GM18909 (cell line): ENCODE measurements around the gene LLCFC1.

Source experiments
- ATAC-seq: cut with Tn5 transposase; IDR thresholded peaks from one replicate; pipeline ENCODE4 v1.9.1; 2021; ENCODE audit warnings: mild to moderate bottlenecking; ENCODE audit not compliant: unreplicated experiment, poor library complexity

Gene LLCFC1

DNA sequence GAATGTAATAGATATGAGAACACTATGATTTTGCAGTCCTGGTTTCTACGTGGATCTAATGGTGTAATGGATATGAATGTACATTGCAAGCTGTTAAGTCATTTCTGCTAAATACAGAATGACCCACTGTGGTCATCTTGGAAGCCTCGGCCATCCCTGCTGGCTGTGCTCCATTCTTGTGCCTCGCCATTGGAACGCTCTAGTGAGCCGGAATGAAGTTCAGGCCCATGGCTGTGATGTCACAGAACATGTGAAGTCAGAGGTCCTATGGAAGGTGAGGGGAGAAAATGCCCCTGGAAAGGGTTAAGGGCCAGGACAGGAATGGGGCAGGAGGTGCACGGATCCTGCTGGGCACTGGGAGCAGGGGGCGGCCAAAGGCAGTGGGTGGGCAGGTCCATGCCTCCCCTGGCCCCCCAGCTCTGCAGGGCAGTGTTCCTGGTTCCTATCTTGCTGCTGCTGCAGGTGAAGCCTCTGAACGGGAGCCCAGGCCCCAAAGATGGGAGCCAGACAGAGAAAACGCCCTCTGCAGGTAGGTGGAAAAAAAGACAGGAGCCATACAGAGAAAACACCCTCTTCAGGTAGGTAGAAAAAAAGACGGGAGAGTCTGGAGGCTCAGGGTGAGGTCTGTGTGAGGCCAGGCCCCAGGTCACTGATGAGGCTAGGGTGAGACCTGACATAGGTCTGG, at the start of gene LLCFC1:
Gene LLCFC1 (plus strand): TSS at position 259 of the 685 bp plus-strand sequence. CDS start 138 bp downstream, at position 397.
- no peak for ATAC-seq

DNA sequence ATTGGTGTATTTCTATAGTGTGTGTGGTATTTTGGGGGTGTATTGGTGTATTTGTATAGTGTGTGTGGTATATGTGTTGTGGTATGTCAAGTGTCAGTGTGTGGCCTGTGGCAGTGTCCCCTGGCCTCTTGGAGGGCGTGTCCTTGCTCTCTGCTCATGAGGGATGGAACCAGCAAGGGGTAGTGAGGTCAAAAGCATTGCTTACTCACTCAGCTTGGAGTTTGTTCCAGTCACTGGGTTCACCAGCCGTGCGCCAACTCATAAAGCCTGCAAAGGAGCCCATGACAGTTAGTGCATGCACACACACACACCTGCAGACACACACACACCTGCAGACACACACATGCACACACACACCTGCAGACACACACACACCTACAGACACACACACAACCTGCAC, 49.5 kb upstream of the LLCFC1 start:
- no peak for ATAC-seq

DNA sequence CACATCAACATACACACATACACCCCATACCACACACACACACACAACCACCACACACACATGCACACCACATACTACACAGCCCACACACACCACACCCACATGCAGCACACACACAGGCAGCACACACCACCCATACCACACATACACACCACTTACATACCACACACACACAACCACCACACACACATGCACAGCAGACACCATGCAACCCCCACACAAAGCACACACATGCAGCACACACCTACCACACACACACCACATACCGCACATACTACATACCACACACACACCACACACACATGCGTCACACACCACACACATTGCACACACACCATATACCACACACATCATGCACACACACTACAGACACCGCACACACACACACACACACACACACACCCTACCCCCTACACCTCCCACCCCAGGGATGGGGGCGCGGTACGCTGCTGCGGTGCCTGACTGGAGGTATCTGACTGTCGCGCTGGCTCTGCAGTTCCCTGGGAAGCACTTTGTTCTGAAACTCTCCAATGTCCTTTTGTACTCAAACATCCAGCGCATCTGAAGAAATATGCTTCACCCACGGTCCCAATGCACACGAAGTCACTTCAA, 48.3 kb upstream of the LLCFC1 start:
- ATAC-seq, result no peak

DNA sequence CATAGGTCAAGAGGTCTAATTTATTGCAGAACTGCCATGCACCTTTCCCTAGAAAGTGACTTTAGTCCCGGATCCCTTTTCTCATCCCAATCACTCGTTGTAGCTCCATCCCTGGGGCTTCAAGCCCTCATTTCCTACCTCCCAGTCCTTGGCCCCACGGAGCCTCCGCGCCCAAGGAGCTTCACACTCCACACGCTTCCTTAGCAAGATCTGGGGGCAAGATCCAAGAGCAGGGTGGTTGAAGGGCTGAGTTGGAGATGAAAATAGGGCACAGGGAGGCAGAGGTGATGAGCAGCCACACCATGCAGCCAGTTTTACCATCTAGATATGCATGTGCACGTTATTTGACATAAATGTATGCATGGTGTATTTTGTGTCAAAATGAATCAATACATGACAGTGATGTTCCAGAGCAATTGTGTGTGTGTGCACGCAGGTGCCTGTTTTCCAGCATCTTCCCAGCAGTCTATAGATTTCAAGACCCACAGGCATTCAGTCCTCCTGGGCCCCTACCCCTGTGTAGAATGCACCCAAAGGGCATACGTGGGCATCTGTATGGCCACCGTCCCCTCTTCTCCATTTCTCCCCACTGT, 47.7 kb upstream of the LLCFC1 start:
- ATAC-seq, result no peak

DNA sequence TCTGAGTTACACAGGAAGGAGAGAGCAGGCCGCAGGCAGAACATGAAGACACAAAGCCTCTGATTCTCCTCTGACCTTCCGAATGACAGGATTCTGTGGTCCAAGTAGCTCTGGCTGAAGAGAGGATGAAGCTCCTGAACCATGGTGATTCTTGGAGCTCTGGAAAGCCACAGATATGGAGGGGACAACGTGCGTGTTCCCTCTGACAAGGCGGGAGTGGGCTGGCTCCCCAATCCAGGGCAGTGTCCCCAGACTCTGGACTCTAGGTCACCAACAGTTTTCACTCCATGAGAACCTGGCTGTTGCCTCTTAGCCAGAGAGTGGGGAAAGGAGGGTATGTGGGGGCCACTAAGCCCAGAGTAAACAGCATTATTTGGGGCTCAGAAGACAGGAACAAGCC, 46.3 kb upstream of the LLCFC1 start:
- ATAC-seq, result no peak

DNA sequence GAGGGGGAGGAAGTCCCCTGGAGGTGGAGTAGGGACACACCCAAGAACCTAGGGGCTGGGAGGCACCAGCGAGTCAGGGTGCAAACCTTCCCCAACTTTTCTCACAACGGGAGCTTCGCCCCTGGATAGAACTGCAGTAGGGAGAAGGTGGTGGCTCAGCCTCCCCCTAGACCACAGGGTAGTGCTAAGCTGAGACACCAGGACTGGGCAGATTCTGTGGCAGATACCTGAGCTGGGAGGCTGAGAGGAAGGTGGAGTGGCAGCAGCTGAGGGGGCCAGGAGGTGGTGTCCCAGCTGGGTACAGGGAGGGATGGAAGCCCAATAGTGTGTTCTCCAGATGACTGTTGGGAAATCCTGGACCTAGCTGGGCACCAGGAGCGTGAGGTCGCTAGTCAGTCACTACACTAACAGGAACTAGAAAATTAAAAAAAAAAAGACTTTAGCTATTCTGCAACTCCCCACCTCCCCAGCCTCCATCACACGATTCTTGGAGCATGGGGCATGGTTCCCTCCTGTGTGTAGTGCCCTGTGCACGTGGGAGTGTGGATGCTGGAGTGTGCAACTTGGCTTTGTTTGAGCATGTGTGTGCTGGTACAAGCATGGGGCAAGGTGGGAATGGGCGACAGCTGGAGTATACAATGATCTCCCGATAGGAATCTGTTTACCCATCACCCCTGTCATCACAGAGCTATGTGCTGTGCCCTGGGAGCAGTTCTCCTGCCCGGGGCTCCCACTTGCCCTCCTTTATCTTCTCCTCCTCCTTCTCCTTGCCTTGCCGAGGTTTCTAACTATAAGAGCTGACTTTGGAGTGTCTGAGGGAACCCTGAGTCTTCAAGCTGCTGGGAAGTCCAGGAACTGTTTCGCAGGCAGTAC, 44.9 kb upstream of the LLCFC1 start:
- ATAC-seq, result no peak

DNA sequence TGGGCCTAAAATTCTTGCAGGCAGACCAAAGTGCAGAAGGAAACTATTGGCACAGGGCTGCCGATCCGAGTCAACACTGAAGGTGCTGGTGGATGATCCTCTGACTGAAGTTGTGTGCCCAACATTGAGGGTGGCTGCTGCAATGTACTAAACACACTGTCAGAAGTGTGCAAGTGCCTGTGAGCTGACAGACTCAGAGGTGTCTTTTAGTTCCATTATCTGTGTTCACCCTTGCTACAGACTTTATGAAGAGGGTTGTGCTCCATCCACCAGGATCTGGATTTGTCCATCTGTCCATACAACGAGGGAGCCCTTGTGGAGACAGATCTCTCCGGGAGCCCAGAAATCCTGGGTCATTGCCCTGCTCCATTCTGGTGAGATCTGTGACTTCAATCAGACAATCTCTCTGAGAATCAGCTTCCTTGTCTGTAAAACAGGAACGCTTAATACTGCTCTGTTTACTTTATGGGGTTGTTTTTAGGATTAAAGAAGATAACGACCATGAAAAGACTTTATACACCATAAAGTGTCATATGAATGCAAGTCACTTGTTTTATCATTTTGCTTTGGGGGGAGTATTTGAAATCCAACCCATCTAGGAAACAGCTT, 44.2 kb upstream of the LLCFC1 start:
- ATAC-seq, result no peak

DNA sequence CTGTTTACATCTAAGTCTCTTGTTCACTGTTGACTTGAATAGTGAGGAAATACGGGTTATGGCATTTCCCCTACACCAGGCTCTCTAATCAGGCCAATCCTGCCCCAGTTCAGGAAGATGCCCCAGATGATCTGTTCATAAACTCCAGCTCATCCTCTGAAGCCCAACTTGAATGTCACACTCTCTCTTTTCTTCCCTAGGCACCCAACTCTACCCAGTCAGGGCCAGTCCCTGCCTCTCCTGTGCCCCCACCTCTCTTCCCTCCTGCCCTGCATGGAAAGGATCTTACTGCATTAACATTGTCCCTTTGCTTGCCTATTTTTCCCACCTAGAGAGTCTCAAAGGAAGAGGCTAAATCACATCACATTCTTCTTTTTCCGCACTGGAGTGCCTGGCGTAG, 43.1 kb upstream of the LLCFC1 start:
- no peak for ATAC-seq

DNA sequence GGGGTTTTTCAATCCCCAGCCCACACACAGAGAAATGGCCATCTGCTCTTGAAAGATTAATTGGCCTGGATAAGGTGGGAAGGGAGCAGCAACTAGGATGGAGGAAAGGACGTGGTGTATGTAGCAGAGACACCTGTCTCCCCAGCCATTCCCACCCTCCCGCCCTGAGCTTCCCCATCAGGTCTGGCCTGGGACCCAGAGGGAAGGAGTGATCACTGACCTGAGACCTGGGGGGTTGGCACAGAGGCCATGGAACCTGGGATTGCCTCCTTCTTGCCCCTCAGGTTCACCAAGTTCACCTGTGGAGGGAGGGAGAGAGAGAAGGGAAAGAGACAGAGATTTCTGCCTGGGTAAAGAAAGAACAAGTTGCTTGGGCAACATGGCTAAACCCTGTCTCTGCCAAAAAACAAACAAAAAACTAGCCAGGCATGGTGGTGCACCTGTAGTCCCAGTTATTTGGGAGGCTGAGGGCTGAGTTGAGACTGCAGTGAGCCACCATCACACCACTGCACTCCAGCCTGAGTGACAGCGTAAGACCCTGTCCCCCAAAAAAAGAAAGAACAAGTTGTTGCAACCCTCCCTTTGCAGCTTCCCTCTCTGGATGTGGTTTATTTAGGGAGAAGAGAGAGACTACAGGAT, 42.4 kb upstream of the LLCFC1 start:
- no peak for ATAC-seq

DNA sequence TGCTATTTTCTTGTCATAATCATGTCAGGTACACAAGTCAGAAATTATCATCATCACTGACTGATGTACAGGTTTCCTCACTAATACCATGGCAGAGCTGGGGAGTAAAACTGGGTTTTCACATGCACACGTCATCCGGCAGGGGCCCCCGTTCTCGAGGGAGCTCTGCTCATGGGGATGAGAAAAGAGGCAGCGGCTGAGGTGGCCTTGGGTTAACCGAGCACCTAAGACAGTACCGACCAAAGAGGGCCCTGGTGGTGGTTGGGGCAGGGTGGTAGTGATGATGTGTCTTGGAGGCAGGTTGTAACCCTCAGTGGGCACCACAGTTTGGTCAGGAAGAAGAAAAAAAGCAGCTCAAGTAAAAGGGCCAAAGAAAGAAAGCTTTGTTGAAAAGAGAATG, 41.6 kb upstream of the LLCFC1 start:
- no peak for ATAC-seq

DNA sequence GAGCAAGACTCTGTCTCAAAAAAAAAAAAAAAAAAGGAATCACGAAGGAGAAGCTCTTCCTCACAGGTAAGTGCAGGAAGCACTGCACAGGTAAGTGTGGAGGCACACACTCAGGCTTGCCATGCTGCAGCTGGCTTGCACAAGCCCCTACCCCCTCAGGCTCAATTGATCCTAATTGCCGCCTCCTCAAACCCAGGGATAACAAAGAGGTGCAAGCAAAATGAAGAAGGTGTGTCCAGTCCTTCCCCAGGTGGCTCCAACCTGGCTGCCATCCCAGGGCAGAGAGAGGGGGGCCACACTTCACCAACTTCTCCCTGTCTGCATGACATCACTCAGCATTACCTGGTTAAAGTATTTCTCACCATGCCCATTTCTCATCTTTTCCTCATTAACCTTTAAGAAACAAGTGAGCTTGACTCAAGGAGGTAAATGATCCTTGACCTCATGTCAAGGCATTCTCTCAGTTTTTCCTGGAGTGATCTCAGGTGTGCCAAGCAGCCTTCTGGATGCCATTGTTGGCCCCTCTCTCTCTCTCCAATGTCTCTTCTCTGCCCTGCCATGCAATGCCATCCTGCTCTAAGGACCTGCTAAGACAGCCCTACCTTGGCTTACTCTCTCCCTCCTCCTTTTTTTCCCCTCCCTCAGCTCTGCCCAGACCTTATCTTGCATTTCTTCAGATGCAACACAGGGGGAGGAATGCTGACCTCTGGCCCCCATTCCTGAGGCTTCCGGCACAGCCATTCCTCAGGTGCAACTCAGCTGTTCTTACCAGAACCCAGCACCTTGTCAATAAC, 40.7 kb upstream of the LLCFC1 start:
- ATAC-seq, result no peak

DNA sequence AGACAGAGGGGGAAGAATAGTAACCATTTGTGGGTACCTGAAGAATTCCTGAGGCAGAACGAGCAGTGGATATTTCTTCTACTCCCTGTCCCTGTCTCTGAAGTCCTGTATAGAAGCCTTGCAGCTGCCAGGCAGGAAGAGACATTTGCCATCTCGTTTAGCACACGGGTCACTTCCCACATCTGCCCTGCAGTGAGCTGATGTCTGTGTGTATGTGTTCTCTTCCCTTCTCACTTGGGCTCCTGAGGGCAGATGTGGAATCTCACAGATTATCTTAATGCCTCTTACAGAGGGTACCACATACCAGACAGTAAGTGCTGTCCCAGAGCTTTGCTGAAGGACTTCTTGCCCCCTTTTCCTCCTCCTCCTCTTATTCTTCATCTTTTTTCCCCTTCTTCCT, 39.6 kb upstream of the LLCFC1 start:
- no peak for ATAC-seq

DNA sequence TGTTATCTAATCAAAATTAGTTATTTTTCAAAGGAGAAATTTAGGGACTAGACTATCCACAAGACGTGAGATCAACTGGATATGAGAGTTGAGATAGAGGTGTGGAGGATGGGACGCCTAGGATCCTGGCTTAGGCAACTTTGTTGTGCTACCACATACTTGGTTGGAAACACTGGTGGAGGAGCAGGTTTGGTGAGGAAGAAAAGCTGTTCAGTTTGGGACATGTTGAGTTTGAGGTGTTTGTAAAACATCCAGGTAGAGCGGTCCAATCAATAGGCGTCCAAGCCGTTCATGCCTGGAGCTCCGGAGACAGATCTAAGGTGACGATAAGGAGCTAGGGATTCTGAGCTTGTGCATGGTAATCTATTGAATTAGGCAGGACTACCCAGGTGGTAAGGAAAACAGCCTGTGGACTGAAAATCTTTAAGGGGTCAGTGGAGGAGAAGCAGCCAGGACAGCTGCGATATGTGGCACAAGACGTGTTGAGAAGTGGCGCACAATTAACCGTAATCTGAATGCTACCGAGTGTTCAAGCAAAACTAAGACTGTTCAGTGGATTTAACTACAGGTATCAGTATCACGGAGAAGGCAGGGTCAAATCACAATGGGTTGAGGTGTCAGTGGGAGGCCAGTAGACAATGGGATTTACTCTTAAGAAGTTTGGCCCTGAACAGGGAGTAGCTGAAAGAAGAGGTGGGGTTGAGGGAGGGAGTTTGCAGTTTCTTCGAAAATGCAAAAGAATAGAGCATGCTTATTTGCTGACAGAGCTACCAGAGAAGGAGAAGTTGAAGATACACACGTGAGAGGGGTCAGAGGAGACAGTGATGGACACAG, 37.6 kb upstream of the LLCFC1 start:
- ATAC-seq, result no peak

DNA sequence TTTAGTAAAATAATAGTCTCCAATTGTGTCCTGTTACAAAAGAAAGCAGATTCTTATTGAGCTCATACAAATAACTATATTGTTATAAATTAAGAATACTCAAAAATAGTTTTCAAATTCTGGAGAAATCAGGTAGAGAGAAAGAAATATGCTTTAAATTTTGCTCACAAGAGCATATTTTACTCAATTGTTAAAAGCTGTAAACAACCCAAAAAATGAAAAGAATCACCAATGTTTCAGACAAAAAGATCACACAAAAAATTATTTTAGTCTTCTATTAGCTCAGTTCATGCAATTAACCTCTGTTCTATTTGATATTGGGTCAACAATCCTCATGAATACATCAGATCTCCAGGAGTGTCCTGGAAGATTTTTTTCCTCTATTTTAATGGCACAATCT, 35.2 kb upstream of the LLCFC1 start:
- ATAC-seq, result no peak

DNA sequence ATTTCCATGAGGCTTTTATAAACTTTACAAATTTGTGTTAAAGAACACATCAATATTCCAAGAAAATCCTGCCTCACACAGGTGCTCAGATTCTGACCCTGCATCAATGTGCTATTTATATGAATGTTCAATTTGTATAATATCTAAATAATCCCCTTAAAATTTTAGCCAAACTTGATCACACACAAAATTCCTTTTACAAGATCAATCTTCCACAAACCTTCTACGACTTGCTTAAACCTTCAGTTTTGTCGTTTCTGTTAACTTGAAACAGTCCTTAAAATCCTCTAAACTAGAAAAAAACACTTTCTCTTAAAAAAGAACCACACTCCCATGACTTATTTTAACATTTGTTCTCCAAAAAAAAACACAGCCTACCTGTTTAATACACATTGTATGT, 33.5 kb upstream of the LLCFC1 start:
- ATAC-seq, result no peak

DNA sequence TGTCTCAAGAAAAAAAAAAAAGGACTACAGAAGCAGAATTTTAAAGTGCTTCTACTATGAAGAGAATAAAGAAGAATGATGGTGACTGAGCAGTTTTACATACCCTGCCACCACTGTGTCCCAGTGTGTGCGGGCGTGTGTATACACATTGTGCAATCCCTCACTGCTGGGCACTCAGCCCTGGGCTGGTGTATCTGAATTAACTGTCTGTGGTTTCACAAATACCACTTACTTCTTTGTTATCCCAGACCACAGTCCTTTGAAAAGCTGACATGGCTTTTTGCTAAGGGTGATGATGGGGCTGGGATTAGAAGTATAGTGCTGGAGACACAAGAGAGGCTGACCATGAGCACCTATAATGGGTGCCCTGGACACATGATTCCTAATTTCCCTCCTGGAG, 32.6 kb upstream of the LLCFC1 start:
- ATAC-seq, result no peak

DNA sequence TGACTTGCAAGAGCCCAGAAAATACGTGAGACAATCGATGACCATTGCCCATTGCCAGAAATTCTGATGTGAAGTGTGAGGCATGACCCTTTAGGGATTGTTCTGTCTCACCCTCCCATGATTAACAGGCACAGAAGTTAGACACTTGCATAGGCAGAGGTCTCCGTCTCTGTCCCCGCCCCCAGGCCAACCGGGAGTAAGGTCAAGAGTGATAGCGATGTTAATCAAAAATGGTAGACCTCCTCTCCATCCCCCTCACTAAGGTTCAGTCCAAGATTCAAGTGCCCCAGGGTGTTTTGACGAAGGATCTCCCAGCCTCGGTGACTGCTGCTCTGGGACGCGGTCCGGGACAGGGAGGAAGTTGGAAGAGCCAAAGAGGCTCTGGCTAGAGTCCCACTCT, 31.0 kb upstream of the LLCFC1 start:
- ATAC-seq, result no peak
